GM13976 (cell line): ENCODE results near the gene PEPD.

Source experiments
- DNase-seq: peaks from one replicate; pipeline ENCODE4 v3.0.0; 2012; ENCODE audit warnings: low spot score
- CTCF ChIP-seq: IDR thresholded peaks from 2 replicates; pipeline ENCODE4 v1.5.1; 2012; ENCODE audit warnings: borderline replicate concordance, mild to moderate bottlenecking; ENCODE audit not compliant: insufficient read depth; ENCODE audit errors: extremely low read depth, missing control alignments, control extremely low read depth
- in situ Hi-C: fragments of 300-500 bp; cut with MboI; formaldehyde crosslinking; loops from one replicate; pipeline ENCODE4 v1.12.0; 2022; ENCODE audit warnings: low sequenced_read_pairs, mixed read lengths, inconsistent platforms; ENCODE audit not compliant: unreplicated experiment

Gene PEPD

GRCh38 chr19:33522371-33522662, 726 bp upstream of the PEPD start:
- no peak for DNase-seq
- TF ChIP-seq CTCF, result no peak
- in situ Hi-C loops, result no loop called here

DNA sequence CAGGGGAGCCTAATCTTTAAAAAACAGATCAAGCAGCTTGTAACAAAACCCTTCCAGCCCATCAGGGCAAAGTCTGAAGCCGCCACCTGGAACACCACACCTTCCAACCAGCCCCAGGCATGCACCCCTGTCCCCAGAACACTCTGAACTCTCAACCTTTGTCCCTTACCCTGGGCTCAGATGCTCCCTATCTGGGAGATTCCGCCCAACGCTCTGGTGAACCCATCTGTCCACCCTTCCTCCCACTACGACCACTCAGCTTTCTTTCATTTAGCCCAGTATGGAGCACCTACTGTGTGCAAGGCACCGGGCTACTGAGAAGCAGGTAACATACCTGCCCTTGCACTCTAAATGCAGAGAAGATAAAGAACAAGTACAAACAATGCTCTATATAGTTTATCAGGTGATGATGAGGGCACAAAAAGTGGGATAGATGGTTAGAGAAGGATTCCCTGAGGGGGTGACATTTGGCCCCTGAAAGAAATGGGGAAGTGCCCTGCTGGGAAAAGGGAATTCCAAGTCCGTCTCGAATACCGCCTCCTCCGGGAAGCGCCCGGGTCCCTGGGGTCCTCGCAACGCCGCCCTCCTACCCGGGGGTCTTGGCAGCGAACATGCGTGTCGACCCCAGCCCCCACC, 629 bp downstream of the PEPD start:
- in situ Hi-C loops, result no loop called here
- TF ChIP-seq CTCF, result no peak
- no peak for DNase-seq

DNA sequence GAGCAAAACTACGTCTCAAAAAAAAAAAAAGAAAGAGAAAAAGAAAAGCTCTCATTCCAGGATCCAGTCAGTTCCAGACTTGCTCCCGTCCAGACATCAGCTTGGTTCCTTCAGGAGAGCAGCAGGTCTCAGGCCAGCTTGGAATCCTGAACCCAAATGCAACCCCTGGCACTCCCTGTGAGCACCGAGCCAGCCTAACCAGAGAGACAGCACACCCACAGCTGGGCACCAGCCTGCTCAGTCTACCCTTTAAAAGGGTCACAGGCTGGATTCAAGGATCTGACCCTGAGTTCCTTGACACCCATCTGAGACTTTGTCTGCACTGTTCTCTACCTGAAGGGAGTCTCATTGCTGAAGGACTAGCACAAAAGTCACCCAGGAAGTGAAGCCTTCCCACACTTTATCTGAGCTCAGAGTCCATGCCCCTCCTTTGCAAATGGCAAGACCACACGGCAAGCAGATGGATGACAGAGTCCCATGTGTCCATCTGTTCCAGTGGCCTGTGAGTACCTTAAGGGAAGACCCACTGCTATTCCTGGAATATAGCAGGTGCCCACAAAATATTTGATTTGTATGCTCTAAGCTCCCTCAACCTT, 1.4 kb downstream of the PEPD start:
- no peak for DNase-seq
- in situ Hi-C loops, result no loop called here
- TF ChIP-seq CTCF, result no peak

DNA sequence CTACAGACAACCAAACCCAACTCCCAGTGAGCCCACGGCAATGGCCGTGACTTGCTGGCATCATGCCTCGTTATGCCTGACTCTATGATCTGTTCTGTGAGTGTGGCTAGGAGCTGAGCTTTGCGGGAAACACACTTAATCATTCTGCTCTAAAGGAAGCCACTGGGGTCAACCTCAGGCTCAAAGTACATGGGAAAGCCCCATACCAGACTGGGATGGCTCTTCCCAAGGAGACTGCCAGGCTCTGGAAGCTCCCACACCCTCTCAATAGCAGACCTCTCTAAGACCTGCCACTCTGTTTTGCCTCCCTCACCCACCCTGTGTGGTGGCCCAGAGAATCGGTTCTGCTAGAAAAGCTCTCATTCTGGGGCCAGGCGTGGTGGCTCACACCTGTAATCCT, 2.2 kb downstream of the PEPD start:
- in situ Hi-C loops, result no loop called here
- no peak for DNase-seq
- no peak for TF ChIP-seq CTCF

- no peak for TF ChIP-seq CTCF
- no peak for DNase-seq
- in situ Hi-C loops, result no loop called here
Observed at GRCh38 chr19:33518541-33518940, 3.0 kb downstream of the PEPD start.

GRCh38 chr19:33517922-33518321, 3.7 kb downstream of the PEPD start:
- no peak for TF ChIP-seq CTCF
- no peak for DNase-seq
- in situ Hi-C loops, result no loop called here
